Memory B cell (primary cell): ENCODE results near the gene AIDA.

Source experiments
- ATAC-seq: fragments of 150-1000 bp; cut with Tn5 transposase; 2 replicates; pipeline ENCODE4 v1.10.0; 2021; ENCODE audit warnings: low read depth, mild to moderate bottlenecking, moderate library complexity
- DNase-seq, 2 donors: peaks; one replicate each; pipeline ENCODE4 v3.0.0; 2022; ENCODE audit warnings: low spot score in 2 of 2
- H3K27ac Mint-ChIP-seq: one replicate; pipeline ENCODE4 v1.8.0; 2022; ENCODE audit warnings: mild to moderate bottlenecking, moderate library complexity, mixed read lengths
- H3K27me3 Mint-ChIP-seq: one replicate; pipeline ENCODE4 v1.8.0; 2022; ENCODE audit warnings: mixed read lengths
- H3K36me3 Mint-ChIP-seq: one replicate; pipeline ENCODE4 v1.8.0; 2022; ENCODE audit warnings: mild to moderate bottlenecking, mixed read lengths
- H3K4me1 Mint-ChIP-seq: one replicate; pipeline ENCODE4 v1.8.0; 2022; ENCODE audit warnings: mixed read lengths
- H3K4me3 Mint-ChIP-seq: one replicate; pipeline ENCODE4 v1.8.0; 2022; ENCODE audit warnings: mild to moderate bottlenecking, moderate library complexity, mixed read lengths
- H3K9me3 Mint-ChIP-seq: one replicate; pipeline ENCODE4 v1.8.0; 2022; ENCODE audit warnings: mixed read lengths

AIDA gene

GRCh38 chr1:222620566-222620965, 91.7 kb downstream of the AIDA start:
- Mint-ChIP-seq H3K4me1 (peaks cover 21% of the 10 kb centered on the region), H3K4me3 (no peak overlapping the region), H3K36me3 (peaks cover 14% of the 10 kb centered on the region), H3K27ac (no peak overlapping the region), H3K9me3 (no peaks in the 10 kb centered on the region), H3K27me3 (no peaks in the 10 kb centered on the region)
- DNase-seq = no peak
- ATAC-seq = no peak

- H3K4me3 Mint-ChIP-seq = peak overlapping the region; percentile 83
- H3K4me1 Mint-ChIP-seq = peaks cover 21% of the 10 kb centered on the region
- peaks cover 12% of the 10 kb centered on the region for H3K36me3 Mint-ChIP-seq
- H3K27ac Mint-ChIP-seq = peak overlapping the region; percentile 92
- ATAC-seq (no peak), DNase-seq (no peak)
- H3K9me3 Mint-ChIP-seq = no peaks in the 10 kb centered on the region
- peaks cover 2% of the 10 kb centered on the region for H3K27me3 Mint-ChIP-seq
Measured at GRCh38 chr1:222618880-222619596, 93.3 kb downstream of the AIDA start.
